Duodenal mucosa (tissue), 2 donors: Measurements from ENCODE around the gene ELMO1.

Experiments used
- H3K27ac ChIP-seq: one replicate; pipeline ENCODE4 v1.7.0; 2013; ENCODE audit warnings: low read depth, low read length
- H3K27me3 ChIP-seq, 2 donors: one replicate each; pipeline ENCODE4 v1.7.0; 2013; ENCODE audit warnings: low read length in 2 of 2, control low read depth in 1 of 2; ENCODE audit not compliant: insufficient read depth in 2 of 2, control insufficient read depth in 1 of 2
- H3K36me3 ChIP-seq, 2 donors: one replicate each; pipeline ENCODE4 v1.7.0; 2013; ENCODE audit warnings: low read length in 2 of 2, control low read depth in 1 of 2; ENCODE audit not compliant: insufficient read depth in 2 of 2, control insufficient read depth in 1 of 2
- H3K4me1 ChIP-seq, 2 donors: one replicate each; pipeline ENCODE4 v1.7.0; 2013; ENCODE audit warnings: low read length in 2 of 2, control low read depth in 1 of 2; ENCODE audit not compliant: insufficient read depth in 2 of 2, control insufficient read depth in 1 of 2
- H3K4me3 ChIP-seq, 2 donors: one replicate each; pipeline ENCODE4 v1.7.0; 2013; ENCODE audit warnings: low read length in 2 of 2, low read depth in 1 of 2
- H3K9ac ChIP-seq, 2 donors: one replicate each; pipeline ENCODE4 v1.7.0; 2013; ENCODE audit warnings: low read length in 2 of 2, low read depth in 1 of 2
- H3K9me3 ChIP-seq, 2 donors: one replicate each; pipeline ENCODE4 v1.7.0; 2013; ENCODE audit warnings: low read length in 2 of 2, control low read depth in 1 of 2; ENCODE audit not compliant: control insufficient read depth in 1 of 2

ELMO1 gene

DNA sequence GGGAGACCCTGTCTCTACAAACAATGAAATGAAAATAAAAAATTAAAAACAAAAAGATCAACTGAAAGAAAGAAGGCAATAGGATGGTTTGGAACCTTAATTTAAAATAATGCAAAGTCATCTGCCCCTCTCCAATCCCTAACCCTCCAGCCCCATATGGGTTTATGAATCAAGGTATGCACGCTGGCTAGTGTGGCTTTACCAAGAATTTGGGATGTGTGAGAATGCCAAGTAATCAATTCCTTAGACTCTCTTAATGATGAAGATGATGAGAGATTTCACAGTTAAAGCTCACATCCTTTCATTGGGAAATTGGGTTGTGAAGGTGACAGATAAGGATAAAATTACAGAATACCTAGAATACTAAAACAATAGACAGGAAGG, 577.3 kb downstream of the ELMO1 start:
- H3K9me3 ChIP-seq, result no peaks in the 10 kb centered on the region
- no peak overlapping the region for H3K27ac ChIP-seq
- peaks cover 2 to 4% of the 10 kb centered on the region in 2 donors for H3K36me3 ChIP-seq
- no peaks in the 10 kb centered on the region for H3K27me3 ChIP-seq
- H3K4me1 ChIP-seq, result no peaks in the 10 kb centered on the region
- H3K9ac ChIP-seq, result no peak overlapping the region
- no peak overlapping the region for H3K4me3 ChIP-seq

DNA sequence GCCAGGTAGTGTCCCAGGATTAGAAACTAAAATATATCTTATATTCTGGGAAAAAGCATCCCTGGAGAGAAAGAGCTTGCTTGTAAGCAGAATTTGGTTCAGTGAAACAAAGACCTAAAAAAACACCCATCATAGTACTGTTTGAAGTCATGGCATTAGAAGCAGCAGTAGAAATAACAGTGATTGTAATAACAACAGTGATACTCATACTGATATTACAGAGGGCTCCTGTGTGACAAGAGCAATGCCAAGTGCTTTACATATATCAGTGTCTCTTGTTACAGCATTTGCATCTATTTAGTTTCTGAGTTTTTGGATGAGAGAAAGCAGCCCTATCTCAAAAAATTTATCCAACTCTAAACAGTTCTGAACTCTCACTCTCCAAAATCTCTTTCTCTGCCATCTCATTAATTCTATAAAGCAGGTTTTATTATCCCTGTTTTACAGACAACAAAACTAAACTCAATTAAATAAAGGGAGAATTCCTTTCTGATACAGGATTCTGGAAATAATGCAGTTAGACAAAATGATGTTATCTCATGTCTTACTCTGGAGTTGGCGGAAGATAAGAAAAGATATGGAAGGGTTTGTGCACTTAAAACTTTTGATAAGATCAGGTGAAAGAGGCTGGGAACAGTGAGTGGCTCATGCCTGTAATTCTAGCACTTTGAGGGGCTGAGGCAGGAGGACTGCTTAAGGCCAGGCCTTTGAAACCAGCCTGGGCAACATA, 577.9 kb downstream of the ELMO1 start:
- Histone ChIP-seq H3K9me3 (no peaks in the 10 kb centered on the region), H3K9ac (no peak overlapping the region), H3K4me1 (no peaks in the 10 kb centered on the region), H3K27me3 (no peaks in the 10 kb centered on the region), H3K27ac (no peak overlapping the region), H3K4me3 (no peak overlapping the region), H3K36me3 (peaks cover 2 to 4% of the 10 kb centered on the region in 2 donors)

DNA sequence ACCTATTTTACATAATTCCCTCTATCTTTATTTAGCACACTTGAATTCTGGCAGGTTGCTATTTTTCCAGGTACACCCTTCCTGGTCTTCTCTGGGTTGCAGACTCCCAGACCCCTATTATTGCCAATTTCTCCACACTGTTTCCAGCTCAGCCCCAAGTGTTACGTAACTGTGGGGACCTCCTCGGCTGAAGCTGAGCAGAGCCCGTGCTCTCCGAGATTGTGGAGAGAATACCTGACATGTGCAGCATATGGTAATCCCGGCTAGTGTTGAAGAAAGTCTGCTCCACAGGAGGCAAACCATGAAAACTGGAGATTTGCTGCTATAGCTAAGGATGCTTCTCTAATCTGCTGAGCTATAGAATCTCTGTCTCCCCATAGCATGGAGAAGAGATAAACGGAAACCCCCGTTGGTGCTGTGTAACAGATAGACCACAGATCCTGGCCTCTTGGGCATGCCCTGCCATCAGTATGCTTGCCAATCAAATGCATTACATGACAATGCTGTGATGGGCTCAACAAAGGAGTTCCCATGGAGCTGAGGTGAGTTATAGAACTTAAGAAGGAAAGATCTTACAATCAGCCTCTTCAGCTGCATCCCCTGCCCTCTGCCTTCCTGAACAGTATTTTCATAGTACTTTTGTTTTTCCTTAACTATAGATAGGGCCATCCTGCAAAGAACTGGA, 579.8 kb downstream of the ELMO1 start:
- Histone ChIP-seq H3K4me1 (peaks cover 0 to 3% of the 10 kb centered on the region in 2 donors), H3K9me3 (no peaks in the 10 kb centered on the region), H3K9ac (no peak overlapping the region), H3K27ac (no peak overlapping the region), H3K27me3 (no peaks in the 10 kb centered on the region), H3K36me3 (peaks cover 2 to 4% of the 10 kb centered on the region in 2 donors), H3K4me3 (no peak overlapping the region)

DNA sequence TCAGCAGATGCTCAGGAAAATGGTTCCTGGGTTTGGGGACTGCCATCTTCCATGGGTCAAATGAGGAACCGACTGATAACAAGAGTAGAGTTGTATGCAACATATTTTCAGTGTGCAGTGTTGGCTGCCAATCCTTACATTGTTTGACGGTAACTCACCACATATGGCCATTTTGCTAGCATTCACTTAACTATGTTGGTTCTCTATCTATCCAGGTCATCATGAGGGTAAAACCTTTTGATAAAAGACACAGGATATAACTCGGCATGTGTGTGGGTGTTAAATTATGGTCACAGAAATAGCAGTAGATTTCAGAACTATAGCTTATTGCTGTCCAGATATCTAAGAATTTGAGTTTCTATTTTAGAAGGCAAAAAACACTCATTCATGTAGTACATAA, 583.6 kb downstream of the ELMO1 start:
- no peak overlapping the region for H3K9ac ChIP-seq
- H3K4me3 ChIP-seq, result no peak overlapping the region
- H3K4me1 ChIP-seq, result peaks cover 0 to 3% of the 10 kb centered on the region in 2 donors
- H3K9me3 ChIP-seq, result no peaks in the 10 kb centered on the region
- no peak overlapping the region for H3K27ac ChIP-seq
- peaks cover 2 to 5% of the 10 kb centered on the region in 2 donors for H3K36me3 ChIP-seq
- H3K27me3 ChIP-seq, result no peaks in the 10 kb centered on the region

DNA sequence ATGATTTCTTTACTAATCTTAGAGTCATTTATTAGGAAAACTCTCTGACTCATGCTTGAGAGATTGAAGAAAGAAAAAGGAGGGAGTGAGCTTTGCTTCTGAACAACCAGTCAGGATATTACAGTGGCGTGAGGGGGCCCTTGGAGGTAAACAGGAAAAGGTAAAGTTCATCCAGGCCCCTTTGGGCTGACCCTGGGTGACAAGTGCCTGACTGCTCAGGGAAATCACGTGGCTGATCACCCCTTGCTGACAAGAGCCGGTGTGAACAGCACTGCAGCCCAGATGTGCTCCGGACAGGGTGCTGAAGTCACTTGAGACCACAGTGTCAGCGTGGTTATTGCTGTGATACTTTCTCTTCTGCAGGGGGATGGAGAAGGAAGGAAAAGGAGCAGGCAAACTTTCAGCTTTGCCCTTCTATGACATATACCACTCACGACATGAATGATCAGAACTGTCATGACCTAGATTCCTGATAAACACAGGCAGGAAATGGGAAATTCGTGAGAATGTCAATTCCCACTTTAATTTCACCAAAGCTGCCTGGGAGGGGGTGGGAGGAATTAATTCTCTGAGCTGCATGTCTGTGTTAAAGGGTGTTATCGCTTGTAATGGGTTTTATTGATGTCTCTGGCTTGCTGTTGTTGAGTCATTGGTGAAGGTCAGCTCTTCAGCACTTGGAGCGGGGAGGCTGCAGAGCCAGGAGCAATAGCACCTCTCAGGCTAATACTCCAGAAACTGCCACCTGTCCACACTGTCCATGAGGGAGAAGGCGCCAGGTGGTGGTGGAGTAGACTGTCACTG, 584.6 kb downstream of the ELMO1 start:
- Histone ChIP-seq H3K9me3 (no peaks in the 10 kb centered on the region), H3K36me3 (peaks cover 2 to 5% of the 10 kb centered on the region in 2 donors), H3K27ac (no peak overlapping the region), H3K4me1 (peaks cover 0 to 3% of the 10 kb centered on the region in 2 donors), H3K4me3 (no peak overlapping the region), H3K9ac (no peak overlapping the region), H3K27me3 (no peaks in the 10 kb centered on the region)

DNA sequence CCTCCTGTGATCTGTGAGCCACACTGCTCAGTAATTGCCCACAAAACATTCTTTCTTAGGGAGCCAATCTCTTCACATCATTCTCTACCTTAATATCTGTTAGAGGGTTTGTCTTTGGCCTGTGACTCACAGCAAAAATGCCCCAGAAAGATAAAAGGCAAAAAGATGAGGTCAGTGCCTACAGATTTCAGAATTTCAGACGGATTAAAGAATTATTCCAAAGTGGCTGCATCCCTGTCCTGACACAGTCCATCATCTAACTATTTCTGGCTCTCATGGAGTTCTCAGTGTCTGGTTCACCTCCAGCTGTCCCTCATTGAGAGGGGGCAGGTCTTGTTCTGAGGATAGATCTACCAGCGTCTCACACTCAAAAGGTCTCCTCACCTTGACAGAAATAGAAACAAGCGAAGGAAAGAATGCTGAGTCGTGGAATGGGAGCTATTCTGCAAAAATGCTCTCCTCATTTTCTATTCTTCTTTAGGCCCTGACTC, 585.8 kb downstream of the ELMO1 start:
- Histone ChIP-seq H3K9ac (no peak overlapping the region), H3K4me3 (no peak overlapping the region), H3K4me1 (peaks cover 0 to 3% of the 10 kb centered on the region in 2 donors), H3K27me3 (no peaks in the 10 kb centered on the region), H3K36me3 (peaks cover 0 to 5% of the 10 kb centered on the region in 2 donors), H3K27ac (no peak overlapping the region), H3K9me3 (no peaks in the 10 kb centered on the region)

DNA sequence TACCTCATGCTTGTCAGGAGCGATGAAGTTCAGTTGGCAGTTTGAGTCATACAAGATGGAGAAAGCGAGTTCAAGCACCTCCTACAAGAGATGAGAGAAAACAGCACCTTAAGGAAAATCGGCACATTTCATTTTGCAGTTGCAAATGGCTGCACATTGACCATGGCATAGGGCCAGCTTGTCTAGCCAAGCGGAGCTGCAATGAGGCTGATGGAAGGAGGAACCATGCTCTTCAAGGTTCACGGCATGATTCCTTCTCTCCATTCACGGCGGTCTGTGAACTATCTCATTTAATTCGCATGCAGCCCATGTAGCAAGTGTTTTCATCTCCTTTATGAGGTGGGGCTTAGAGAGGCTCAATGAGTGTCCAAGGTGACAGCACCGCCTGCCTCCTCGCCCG, 587.0 kb downstream of the ELMO1 start:
- Histone ChIP-seq H3K4me1 (peaks cover 0 to 3% of the 10 kb centered on the region in 2 donors), H3K4me3 (no peak overlapping the region), H3K36me3 (peaks cover 0 to 5% of the 10 kb centered on the region in 2 donors), H3K9me3 (no peaks in the 10 kb centered on the region), H3K27ac (no peak overlapping the region), H3K9ac (no peak overlapping the region), H3K27me3 (no peaks in the 10 kb centered on the region)

DNA sequence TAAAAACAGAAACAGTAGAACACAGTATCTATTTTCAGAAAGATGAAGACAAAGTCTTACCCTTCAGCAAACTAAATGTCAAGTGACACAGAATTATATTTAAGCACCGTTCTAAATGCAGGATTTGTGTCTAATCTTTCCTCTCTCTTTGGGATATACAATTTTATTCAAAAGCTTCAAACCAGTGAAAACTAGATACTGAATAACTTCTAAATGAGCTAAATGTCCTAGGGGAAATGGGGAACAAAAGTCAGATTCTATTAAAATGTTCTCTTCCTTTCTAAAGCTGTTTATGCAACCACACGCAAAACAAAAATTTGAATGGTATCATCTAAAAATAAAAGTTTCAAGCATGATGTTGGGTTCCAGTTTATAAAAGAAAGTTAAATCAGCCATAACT, 588.0 kb downstream of the ELMO1 start:
- peaks cover 0 to 5% of the 10 kb centered on the region in 2 donors for H3K36me3 ChIP-seq
- H3K27me3 ChIP-seq, result no peaks in the 10 kb centered on the region
- H3K27ac ChIP-seq, result no peak overlapping the region
- no peak overlapping the region for H3K9ac ChIP-seq
- H3K4me1 ChIP-seq, result peaks cover 0 to 3% of the 10 kb centered on the region in 2 donors
- no peak overlapping the region for H3K4me3 ChIP-seq
- no peaks in the 10 kb centered on the region for H3K9me3 ChIP-seq

DNA sequence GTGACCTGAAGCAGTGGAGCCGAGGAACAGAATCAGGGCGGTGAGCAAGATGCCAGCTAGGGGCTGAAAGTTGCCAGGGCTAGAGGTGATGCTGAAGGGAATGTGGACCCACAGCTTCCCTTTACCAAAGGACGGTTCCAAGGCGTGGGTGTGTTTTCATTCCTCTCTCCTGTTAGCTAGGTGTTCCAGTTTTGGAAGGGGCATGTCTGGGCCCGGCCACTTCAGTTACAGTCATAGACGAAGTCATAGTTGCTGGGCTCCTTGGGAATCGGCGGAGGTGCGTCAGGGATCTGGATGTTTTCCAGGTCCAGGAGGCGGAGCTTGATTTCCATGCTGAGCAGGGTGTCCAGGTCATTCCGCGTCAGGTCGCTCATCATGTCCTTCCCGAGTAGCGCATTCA, 593.3 kb downstream of the ELMO1 start:
- Histone ChIP-seq H3K4me3 (no peak overlapping the region), H3K27me3 (no peaks in the 10 kb centered on the region), H3K27ac (no peak overlapping the region), H3K9me3 (no peaks in the 10 kb centered on the region), H3K9ac (no peak overlapping the region), H3K36me3 (peaks cover 0 to 5% of the 10 kb centered on the region in 2 donors), H3K4me1 (no peaks in the 10 kb centered on the region)

DNA sequence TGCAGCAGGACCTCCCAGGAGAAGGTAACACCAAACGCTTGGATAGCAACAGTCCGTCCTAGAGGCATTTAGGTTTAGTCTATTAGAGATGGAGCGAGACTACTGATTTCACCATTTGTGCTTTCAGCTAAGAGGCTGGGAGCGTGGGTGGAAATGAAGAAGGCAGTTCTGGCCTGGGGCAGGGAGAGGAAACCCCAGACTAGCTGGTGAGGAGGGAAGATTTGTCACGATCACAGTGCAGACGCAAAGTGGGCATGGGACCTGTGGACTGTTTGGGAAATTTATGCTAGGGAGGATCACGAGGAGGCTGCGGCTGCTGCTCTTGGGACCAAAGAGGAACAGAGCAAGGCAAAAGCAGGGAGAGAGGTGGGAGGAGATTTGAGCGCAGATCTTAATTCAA, 594.0 kb downstream of the ELMO1 start:
- no peak overlapping the region for H3K27ac ChIP-seq

More for the DNA sequence above, 594.0 kb downstream of the ELMO1 start:
- Histone ChIP-seq H3K27me3 (no peaks in the 10 kb centered on the region), H3K36me3 (peaks cover 0 to 5% of the 10 kb centered on the region in 2 donors), H3K9ac (no peak overlapping the region), H3K4me1 (no peaks in the 10 kb centered on the region), H3K4me3 (no peak overlapping the region), H3K9me3 (no peaks in the 10 kb centered on the region)
